GM19324 (cell line): ENCODE data around the gene CPT2.
A peak's percentile ranks its signal among the peaks of the same experiment; 100 is the strongest.

Source experiments
- ATAC-seq: cut with Tn5 transposase; IDR thresholded peaks from one replicate; pipeline ENCODE4 v1.9.1; 2021; ENCODE audit warnings: mild to moderate bottlenecking, moderate library complexity; ENCODE audit not compliant: unreplicated experiment, low FRiP score

The CPT2 gene

DNA sequence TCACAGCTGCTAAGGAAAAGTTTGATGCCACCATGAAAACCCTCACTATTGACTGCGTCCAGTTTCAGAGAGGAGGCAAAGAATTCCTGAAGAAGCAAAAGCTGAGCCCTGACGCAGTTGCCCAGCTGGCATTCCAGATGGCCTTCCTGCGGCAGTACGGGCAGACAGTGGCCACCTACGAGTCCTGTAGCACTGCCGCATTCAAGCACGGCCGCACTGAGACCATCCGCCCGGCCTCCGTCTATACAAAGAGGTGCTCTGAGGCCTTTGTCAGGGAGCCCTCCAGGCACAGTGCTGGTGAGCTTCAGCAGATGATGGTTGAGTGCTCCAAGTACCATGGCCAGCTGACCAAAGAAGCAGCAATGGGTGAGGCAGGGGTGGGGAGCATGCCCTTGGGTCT is 14.3 kb downstream of the CPT2 start:
- ATAC-seq: no peak

DNA sequence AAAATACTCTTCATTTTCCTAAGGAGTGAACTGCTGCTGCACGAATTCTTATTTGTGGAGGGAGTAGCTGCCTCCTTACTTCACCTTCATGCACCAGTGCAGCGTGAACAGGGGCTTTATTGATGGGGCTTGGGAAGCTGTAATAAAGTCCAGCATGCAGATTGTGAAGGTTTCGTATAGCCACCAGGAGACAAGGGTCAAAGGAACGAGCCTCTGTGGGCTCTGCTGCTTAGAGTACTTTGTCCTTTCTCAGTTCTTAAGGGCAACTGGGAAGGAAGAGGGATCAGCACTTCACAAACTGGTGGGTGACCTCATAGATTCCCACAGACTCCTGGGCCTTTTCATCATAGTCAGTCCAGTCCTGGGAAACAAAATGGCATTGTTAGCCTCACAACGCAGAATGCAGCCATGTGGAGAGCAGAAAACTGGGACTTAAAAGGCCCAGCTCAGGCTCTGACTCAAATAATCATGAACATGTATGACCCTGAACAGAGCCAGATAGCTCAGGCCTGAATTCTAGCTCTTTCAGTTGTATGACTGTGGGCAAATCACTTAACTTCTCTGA is 17.8 kb downstream of the CPT2 start:
- ATAC-seq: no peak

DNA sequence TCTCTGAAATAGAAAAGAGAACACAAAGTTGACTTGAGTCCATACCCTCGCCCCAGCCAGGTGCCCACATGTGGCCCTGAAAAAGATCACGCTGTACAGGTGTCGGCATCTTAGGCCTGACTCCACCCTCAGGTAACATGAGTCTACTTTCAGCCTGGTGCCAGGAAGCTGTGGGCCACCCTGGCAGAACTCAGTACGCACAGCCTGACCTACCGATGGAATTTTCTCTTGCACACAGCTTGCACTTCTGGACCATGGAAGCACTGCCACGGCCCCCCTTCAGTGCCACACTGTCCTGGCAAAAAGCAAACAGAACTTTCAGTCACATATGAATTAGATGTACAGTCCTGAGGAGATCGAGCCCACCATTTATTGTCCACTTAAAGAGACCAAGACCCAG is 21.6 kb downstream of the CPT2 start:
- ATAC-seq: no peak

DNA sequence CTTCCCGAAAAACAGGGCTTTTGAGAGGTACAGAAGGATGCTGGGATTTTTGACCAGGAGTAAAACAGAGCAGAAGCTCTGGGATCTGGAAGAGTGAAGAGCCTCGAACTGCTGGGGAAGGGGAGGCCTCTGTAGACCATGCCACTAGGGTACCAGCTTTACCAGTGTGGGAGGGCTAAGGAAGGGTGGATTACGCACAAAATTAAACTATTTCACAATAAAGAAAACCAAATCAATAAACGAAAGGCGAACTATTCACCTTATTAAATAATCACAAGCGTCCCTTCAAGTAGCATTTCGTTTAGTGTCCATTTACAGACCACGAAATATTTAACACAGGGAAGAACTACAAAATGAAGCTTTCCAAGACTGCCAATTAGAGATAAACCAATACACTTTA is 23.1 kb downstream of the CPT2 start:
- no peak for ATAC-seq

DNA sequence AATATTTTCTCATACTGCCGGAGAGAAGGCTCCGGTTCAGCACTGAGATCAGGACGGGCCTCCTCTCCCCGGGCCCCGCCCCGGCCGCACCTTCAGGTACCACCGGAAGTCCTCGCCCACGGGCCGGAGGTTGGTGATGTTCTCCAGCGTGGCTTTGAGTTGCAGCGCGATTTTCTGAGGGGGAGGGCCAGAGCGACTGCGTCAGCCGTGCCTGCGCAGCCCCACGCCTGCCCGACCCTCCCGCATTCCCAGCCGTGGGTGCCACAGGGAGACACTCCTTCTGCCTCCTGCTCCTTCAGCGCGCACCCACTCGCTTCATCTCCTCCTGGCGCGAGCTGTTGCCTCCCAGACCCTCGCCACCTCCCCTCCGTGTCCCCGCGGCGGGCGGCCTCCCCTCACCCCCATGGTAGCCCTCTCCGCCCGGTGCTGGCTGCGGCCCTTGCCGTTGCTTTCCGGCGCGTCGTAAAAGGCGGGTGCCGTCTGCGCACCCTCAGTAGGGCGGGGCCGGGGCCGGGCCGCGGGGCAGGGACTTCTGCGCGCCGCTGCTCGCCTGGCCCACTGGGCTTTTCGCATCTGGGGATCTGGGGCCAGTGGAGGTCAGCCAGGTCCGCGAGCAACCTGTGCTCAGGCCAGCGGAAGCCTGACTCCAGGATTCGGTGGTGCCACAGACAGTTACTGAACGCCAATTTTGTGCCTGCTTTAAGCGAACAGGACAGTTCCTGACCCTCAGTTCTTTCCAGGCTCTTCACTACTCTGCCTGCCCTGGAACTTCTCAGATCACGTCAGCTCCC is 23.7 kb downstream of the CPT2 start, which contains the start of gene CZIB:
Gene CZIB (minus strand): TSS at position 464 of the 791 bp plus-strand sequence. CDS start 59 bp downstream, at position 405.
- ATAC-seq: peak; percentile 92

DNA sequence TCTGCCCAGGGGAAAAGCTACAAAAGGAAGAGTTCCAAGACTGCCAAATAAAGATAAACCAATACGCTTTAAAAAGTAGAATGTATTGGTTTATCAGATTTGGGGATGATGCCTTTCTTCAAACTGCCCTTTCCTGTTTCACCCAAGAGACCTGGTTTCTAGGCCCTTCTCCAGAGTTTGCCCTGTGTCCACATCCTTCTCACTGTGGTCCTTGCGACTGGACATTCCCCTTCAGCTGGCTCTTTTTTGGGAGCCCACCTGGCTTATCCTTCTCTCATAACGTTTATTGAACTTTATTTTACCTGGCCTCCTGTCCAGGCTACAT is 24.3 kb downstream of the CPT2 start:
- ATAC-seq: no peak

DNA sequence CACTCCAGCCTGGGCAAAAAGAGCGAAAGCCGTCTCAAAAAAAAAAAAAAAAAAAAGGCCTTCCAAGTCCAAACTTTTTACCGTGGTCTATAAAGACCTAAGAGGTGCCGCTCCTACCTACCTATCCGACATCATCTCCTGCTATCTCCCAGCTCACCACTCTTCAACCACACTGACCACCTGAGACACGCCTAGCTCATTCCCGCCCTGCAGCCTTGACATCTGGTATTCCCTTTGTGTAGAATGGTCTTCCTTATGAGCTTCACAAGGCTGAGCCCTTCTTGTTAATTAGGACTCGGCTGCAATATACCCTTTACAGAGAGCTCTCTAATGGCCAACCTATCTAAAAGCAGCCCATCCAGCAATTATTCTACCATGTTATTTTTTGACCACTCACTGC is 41.0 kb downstream of the CPT2 start:
- no peak for ATAC-seq

DNA sequence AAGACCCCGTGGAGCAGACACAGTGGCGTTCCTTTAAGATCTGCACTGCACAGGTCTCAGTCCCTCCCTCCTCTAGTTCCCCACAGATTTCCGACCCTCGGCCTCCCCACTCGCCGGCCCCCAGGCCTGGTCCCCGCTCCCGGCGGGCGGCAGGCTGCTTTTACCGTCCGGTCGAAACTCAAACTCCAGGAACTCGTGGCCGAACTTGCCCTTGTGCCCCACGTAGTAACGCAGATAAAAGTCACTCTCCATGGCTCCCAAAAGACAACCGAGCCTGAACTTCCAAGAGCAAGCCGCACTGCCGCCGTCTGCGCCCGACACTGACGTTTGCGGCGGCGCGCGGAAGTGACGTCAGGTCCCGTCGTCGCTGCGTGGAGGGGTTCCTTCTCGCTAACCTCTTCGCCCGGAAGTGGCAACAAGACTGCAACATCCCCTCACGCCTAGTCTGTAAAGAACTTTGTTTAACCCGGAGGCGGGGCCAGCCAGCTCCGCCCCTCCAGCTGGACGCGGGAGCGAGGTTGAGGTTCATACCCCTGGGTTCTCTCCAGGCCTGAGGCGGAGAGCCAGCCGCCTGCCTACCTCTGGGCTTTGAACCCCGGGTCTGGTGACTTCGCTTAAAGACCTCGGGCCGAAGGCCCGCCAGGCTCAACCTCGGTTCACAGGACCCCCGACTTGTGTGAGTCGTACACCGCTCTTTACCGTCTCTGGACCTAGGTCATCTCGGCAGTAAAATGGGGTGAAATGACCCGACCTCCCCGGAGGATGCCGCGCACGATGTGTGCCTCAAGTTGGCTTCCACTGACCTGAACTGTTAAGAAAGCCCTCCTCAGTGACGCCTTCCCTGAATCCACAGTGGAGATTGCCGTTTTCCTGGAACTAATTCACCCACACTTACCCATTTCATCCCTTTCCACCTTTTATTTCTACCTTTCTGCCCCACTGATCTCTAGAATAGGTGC is 41.9 kb downstream of the CPT2 start, which contains the start of gene MAGOH:
Gene MAGOH (minus strand): TSS at position 322 of the 959 bp plus-strand sequence. CDS start 70 bp downstream, at position 252.
- ATAC-seq: peak; percentile 91

DNA sequence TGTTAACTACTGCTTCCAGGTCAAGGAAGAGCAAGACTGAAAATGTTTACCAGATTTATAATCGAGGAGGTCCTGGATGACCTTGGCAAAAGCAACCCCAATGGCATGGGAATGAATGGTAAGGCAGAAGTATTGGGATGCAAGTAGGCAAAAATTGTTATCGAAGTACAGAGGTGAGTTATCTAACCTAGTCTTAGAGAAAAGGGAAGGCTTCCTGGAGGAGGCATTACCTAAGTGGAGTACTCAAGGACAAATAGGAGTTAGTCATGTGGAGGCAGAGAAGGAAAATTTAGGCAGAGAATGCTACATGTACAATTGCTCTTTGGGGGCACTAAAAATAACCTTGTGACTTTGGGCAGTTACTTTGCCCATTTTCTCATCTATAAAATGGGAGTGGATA is 45.2 kb downstream of the CPT2 start:
- no peak for ATAC-seq

DNA sequence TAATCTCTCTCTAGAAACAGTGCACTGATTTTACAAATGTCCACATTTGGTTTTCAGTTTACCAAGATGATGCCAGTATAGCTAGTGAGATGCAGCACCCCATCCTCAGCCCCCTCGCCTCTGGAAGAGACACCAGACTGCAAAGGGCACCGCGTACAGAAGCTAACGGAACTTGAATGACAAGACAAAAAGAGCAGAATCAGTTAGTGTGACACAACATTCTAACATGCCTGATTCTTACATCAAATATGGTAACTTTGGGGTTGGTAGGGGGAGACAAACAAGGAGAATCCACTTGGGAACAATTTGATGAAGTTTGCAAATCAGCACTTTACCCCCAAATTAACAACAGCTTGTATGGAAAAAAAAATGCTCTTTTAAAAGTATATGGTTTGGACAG is 45.8 kb downstream of the CPT2 start:
- no peak for ATAC-seq

DNA sequence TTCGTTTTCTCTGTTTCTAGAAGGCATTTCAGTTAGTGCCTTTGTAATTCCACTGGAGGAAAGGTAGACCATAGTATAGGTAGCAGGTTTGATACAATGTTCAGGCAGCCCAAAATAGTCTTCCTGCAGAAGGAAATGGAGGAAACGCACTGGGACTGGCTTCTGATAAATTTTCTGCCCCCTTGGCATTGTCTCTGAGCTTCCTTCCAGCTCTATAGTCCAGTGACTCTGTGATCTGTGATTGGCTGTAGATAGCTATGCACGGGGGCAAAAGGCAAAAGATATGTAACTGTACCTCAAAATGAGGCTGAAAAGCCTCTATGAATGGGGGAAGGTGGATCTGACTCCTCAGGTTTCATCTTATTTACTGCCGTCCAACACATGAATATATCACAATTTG is 47.5 kb downstream of the CPT2 start:
- no peak for ATAC-seq

DNA sequence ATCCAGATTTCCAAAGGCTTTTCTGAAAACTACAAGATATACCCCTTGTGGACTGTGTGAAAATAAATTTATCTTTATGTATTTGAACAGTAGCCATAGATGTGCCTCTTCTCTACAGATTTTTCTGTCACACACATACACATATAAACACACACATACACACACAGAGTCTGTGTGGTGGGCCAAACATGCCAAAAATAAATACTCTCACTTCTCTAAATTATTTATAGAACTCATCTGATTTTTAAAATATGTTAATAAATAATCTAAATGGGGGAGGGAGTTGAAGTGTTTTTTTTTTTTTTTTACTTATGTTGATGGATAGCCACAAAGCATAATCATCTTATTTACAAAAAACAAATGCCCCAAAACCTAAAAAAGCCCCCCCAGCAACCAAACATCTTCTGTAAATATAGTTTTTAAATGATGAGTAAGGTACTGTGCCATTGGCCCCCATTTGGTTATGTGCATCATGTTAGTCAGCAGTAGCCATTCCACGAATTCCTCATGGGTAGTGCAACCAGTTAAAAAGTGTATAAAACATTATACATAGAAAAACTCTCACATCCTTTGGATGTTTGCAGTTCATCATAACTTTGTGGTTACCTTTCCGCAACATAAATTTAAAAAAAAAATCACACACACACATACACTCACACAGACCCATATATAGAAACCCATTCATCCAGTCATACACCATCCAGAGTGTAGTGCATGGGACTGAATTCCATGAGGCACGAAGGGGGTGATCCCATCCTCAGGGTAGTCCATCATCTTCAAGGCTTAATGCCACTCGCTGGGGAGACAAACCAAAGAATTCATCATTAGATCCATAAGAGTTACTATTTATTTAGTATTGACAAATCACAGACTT is 49.9 kb downstream of the CPT2 start:
- no peak for ATAC-seq

DNA sequence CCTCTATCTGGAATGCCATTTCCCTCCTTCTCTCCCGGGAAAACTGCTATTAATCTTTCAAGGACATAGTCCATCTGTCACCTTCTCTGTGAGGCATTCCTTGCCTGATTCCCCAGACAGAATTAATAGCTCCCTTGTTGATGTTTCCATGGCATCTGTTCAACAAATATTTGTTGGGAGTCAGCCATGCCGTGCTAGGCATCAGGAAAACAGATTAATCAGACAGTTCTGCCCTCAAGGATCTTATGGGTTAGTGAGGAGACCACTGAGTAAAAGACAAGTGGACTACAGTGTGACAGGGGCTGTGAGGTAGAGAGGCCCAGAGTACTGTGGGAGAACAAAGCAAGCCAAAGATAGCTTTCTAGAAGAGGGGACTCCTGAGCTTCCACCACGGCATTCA is 53.1 kb downstream of the CPT2 start:
- no peak for ATAC-seq

DNA sequence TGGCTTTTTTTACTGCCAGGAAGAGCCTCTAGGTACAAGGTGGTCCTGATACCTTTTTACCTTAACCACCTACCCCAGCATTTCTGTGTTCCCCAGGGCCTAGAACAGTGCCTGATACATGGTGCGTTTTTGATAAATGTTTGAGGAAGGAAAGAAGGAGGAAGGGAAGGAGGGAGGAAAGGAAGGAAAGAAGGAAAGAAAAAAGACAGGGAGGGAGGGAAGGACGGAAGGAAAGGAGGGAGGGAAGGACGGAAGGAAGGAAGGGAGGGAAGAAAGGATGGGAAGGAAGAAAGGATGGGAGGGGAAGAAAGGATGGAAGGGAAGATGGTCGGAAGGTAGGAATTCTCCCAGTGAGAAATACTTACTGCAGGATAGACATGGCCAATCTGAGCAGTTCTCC is 53.7 kb downstream of the CPT2 start:
- ATAC-seq: no peak

DNA sequence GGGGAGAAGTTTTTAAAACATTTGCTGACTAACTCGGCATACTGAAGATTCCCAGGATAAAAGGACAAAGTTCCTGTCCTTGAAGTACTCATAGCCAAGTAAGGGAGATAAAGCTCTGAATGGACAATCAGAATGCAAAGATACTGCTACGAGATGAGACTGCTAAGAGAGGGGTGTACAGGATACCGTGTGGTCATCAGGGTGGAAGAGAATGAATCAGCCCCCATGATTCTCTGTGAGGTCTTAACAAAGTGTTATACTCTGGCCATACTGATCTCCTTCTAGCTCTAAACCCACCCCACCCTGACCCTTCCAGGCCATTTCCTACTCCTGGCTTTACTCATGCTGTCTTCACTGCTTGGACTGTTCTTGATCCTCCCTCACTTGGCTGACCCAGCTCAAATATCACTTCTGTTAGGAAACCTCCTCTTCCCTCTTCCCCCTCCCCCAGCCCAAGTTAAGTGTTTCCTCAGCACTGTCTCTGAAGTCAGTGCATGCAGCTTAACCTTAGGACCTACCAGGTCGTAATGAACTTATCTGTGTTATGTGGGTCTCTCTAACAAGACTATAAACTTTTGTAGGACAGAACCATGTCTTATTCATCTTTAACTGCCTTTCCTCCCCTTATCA is 57.5 kb downstream of the CPT2 start:
- no peak for ATAC-seq

DNA sequence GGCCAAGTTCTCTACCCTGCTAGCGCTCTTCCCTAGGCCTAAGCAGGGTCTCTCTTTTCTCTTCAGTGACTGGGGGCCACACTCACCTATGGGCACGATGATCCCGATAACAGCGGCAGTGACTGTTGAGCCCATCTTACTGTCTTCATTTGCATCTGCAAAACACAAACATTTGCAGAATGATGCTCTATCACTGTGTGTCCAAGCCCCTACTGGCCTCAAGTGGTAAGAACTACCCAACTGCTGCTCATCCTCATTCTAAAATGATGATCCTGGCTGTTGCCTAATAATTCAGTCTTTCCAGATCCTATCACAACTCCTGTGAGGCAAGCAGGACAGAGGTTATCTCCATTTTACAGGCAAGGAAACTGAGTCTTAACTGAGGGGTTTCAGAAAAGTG is 58.4 kb downstream of the CPT2 start:
- no peak for ATAC-seq

DNA sequence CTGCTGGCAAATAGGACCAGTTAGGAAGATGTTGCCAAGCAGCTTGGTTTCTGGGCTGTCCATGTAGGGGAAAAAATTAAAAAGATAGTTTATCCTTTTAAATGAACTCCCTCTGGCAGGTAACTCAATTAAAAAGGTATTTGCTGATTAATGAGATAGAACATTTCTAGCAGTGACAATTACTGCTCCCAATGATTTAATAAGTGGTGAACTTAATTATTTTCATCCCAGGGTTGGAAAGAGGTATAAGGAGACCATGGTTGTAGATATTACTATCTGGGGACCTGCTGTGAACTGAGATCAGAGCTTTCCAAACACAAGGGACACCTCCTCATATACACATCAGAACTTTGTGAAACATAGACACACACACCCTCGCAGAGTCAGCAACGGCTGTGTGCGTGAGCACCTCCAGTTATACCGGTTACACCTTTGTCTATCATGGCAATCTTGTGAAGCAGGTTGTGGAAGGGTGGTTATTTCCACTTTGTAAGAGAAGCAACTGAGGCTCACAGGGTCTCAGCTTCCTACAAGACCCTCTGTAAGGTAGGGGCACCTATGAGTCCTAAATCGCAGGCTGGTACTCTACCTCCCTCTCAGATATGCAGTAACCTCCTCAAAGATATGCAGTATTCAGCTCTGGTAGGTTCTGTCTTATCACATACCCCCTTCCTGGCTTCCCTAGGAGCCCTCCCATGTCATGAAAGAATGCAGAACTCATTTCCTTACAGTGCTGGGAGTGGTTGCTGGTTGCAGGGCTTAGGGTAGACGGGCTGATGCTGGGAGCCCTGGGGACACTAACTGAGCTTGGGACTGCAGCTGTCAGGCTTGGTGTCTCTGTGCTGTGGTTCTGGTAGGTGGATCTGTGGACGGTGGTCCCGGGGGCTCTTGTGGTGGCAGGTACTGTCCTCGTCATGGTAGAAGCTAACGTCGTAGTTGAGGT is 60.2 kb downstream of the CPT2 start:
- no peak for ATAC-seq

DNA sequence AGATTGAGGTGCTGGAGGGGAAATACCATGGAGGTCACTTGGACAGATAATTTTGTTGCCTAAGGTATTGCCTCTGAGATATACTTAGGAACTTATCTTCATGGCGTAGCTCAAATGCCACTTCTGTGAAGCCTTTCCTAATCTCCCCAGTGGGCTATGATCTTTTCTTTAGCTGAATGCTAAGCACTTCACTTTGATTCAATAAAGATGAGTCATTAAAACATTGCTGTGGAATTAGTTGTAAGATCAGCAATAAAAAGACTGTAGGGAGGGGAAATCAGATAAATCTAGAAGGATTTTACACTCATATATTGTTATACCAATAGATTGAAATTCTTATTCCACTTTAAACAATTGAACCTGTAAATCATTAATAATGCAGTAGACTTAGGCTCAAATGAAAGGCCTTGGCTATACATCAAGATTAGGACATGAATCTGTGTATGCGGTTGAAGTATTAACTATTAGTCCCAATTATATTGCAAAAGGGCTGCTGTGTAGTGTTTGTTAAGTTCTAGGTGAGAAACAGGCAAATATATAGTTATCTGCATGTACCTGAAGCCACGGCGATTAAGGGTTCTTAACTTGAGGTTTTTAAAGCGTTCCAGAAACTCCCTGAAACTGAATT is 60.9 kb downstream of the CPT2 start:
- no peak for ATAC-seq
